T-helper 1 cell (primary cell): ENCODE data around the gene HSD17B11.
A peak's percentile ranks its signal among the peaks of the same experiment; 100 is the strongest.
"Not testable (repeated sequence)": the region's sequence is repeated elsewhere in the genome, so short reads cannot be mapped to it uniquely, and the experiment has no call there.

Experiments used
- DNase-seq, 5 donors: peaks; one replicate each; pipeline ENCODE4 v3.0.0-alpha.2; 2012 to 2020
- total RNA-seq, 4 donors: gene quantifications; one replicate each; lab custom pipeline; 2026; lab: John Stamatoyannopoulos, UW

The HSD17B11 gene
- total RNA-seq: 36.5 to 63.9 (median 46.0) reads per million in 4 donors

- peak; percentile 61 to 86 (median 73) for DNase-seq
Observed at GRCh38 chr4:87390891-87391575, at the start of gene HSD17B11. TSS of gene HSD17B11 (minus strand) at chr4:87391188. CDS start at chr4:87391070, 118 bp downstream.

DNA sequence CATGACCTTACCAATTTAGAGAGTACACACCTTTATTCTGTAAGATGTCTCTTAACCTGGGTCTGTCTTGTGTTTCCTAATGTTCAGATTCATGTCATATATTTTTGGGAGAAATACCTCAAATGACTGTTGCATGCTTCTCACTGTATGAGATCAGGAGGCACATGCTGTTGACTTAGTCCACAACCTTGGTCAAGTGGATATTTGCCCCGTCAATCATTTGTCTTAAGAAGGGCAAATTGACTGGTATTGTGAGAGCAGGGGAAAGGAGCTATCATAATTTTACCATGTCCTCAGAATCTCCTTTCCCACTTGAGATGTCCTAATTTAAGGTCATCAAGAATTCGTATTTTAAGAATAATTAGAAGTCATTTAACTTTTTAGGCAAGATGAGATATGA, 42.4 kb upstream of the HSD17B11 start:
- DNase-seq: no peak

DNA sequence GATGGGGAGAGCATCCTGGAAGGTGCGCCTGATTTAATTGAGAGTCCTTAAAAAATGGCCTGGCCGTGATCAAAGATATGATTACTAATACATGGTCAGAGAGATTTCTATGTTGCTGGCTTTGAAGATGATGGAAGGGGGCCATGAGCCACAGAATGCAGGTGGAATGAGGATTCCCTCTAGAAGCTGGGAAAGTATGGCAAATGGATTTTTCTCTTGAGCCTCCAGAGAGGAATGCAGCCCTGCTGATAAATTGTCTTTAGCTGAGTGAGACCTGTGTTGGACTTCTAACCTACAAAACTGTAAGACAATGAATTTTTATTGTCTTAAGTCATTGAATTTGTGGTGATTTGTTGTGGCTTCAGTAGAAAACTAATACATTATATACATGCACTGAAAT, 39.0 kb upstream of the HSD17B11 start:
- DNase-seq: no peak

DNA sequence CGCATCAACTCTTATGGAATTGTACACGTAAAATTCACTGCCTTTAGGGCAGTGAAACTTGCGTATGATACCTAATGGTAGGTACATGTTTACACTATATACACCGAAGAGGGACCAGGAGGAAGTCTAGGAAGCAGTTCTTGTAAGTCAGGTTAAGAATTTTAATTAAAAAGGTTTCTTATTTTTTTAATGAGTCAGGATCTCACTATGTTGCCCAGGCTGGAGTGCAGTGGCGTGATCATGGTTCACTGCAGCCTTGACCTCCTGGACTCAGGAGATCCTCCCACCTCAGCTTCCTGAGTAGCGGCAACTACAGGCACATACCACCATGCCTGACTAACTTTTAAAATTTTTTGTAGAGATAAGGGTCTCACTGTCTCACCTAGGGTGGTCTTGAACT, 38.0 kb upstream of the HSD17B11 start:
- no peak for DNase-seq

- DNase-seq: no peak
Observed at GRCh38 chr4:87427518-87427868, 36.5 kb upstream of the HSD17B11 start.

DNA sequence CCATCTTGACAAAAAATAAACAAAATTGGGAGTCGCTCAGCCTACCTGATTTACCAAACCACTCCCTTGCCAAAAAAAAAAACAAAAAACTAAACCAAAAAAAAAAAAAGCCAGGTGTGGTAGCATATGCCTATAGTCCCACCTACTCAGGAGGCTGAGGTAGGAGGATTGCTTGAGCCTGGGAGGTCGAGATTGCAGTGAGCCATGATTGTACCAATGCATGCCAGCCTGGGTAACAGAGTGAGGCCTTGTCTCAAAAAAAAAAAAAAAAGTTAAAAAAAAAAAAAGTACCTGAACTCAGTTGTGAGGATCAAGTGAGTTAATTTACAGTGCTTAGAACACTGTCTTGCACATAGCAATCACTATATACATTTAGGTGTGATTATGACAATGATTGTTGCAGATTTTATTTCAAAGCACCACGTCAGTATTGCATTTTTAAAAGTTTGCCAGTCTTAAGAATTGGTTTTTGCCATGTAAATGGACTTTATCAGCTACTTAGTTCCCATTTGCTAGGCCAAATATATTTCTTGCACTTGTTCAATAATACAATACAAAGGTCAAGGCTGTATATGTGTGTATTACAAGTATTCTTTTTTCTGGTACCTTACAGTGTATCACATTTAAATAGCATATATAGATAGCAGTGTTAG, 36.0 kb upstream of the HSD17B11 start:
- DNase-seq: no peak

DNA sequence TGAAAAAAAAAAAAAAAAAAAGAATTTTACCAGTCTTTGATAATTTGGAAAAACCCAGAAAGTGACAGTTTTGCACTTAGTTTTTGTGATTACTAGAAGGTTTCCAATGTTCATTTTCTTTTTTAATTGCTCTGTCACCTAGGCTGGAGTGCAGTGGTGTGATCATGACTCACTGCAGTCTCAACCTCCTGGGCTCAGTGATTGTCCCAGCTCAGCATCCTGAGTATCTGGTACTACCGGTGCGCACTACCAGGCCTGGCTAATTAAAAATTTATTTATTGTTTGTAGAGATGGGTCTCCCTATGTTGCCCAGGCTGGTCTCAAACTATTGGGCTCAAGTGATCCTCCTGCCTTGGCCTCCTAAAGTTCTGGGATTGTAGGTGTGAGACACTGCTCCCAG, 34.7 kb upstream of the HSD17B11 start:
- DNase-seq: no peak

DNA sequence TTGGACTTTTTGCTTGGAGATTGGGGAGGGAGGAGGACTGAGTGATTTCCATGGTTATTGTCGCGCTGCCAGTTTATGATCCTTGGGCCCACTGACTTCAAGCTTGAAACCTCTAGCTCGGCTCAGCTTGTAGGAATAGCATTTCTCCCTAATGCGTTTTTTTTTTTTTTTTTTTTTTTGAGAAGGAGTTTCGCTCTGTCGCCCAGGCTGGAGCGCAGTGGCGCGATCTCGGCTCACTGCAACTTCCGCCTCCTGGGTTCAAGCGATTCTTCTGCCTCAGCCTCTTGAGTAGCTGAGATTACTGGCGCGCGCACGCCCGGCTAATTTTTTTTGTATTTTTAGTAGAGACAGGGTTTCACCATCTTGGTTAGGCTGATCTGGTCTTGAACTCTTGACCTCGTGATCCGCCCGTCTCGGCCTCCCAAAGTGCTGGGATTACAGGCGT, 33.1 kb upstream of the HSD17B11 start:
- not testable (repeated sequence) for DNase-seq

DNA sequence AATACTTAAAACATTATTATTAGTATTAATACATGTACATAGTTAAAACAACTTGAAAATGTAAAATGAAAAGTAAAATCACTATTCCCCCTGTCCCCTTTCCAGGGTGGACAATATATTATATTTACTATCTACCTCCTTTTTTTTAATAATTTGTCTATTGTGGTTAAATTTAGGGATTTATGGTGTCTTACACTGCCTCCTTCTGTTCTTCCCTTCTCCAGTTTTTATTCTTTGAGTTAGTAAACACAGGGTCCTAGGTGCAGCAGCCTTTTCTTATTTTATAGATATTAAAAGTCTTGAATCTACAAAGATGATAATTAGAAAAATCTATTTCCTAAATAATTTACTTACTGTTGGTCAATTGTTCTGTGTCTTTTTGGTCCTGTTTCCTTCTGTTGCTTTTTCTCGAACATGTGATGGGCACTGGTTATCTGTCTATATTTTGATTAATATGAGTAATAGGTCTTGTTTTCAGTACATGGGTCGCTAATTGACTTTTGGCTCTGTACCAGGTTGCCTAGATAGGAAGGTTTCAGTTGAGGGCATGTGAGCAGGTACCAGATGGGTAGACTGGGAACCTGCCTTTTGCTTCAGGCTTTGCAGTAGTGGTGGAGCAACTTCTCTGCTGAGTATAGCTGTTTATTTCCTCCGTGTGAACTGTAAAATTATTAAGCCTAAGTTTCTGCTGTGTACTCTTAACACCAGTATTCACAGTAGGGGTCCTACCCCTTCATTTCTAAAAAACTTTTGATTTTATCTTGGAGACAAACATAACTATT, 32.5 kb upstream of the HSD17B11 start:
- DNase-seq: peak in 1 of 5 donors; percentile 6

DNA sequence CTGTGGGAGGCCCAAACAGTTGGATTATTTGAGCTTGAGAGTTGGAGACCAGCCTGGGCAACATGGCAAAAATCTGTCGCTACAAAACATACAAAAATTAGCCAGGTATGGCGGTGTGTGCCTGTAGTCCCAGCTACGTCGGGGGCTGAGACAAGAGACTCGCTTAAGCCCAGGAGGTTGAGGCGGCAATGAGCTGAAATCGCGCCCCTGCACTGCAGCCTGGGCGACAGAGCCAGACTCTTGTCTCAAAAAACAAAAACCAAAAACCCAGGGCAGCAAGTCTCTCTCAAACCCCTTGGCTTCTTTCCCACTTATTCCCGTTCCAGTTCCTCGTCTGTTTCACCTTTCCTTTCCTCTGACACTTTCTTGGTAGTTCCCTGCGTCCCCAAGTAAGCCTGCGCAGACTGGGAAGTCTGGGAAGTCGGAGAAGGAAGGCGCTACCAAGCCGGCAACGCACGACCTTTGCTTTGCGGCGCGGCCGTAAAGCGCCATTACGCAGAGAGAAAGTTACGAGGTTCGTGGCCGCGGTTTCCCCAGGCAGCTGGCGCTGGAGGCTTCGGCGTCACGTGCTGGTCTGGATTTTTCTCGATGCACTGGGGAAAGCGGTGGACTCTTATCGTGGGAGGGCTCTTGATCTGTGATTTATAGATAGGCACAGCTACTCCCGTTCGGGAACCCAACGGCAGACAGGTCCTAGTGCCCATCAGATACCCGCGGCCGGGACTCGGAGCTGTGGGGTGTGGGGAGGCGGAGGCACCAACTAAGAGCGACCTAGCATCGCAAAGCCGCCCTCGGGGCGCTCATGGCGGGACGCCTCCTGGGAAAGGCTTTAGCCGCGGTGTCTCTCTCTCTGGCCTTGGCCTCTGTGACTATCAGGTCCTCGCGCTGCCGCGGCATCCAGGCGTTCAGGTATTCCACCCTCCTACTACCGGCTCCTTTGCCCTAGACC, 31.4 kb upstream of the HSD17B11 start, which contains the start of gene NUDT9:
NUDT9 (plus strand) TSS at position 470 of the 949 bp plus-strand sequence; CDS start at position 803, 333 bp downstream.
- peak; percentile 73 to 88 (median 82) for DNase-seq

DNA sequence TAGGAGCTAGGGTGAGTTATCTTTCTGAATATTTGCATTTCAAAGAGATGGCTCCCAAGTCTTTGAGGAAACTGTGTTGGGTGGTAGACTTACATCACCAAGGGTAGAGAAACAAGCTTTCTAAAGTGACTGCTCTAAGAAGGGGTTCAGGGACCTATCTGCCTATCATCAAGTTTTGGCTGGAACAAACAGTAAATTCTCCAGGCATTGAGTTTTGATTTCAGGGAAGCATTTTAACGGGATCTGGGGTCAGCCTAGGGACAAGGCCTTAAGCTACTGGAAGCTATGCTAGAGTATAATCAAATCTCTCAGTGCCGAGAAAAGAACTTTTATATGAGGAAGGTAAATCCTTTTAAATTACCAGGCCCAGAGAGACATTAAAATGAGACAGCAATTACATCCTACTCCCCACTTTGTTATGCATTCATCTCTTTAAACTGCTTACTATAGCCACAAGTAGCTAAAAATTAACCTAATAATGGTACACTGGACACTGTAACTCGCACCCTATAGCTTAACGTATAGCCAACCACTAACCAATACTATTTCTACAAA, 29.4 kb upstream of the HSD17B11 start:
- no peak for DNase-seq

DNA sequence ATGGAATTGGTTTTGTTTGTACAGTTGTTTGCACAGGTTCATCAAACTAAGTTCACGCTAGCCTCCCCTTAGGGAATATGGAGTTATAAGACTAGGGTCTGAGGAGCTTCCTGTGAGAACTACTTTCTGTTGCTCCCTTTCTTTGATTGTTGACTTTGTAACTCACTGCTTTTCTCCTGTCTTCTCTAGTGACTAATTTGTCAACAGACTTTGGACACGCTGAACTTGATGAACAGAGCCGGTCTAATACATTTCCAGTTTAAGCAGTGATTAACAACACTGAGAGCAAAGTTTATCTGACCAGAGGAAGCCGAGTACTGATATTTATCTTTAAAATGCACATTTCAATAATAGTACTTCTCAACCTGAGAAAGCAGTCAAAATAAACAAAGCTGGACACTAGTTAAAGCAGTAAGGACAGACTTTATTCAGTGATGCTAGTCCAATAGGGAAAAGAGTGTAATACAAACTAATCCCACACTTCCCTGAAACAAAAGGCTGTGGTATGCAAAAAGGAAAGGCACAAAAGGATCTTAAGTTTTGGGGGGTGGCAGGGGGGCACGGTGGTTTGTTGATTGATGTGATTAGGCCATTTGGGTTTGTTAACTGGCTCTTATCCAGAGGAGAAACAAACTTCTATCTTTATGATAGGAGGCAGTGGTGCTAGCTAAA, 28.7 kb upstream of the HSD17B11 start:
- no peak for DNase-seq

DNA sequence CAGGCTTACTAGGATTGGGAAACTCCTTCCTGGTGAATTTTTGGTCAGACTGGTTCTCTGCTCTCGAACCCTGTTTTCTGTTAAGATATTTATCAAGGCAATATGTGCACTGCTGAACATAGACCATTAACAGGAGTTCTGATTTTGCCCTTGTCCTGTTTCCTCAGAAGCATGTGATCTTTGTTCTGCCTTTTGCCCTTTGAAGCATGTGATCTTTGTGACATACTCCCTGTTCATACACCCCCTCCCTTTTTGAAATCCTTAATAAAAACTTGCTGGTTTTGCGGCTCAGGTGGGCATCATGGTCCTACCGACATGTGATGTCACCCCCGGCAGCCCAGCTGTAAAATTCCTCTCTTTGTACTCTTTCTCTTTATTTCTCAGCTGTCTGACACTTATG, 27.4 kb upstream of the HSD17B11 start:
- not testable (repeated sequence) for DNase-seq

- no peak for DNase-seq
Observed at GRCh38 chr4:87416965-87417364, 26.0 kb upstream of the HSD17B11 start.

GRCh38 chr4:87414816-87415215, 23.8 kb upstream of the HSD17B11 start:
- DNase-seq: no peak

- DNase-seq: no peak
Observed at GRCh38 chr4:87410679-87411078, 19.7 kb upstream of the HSD17B11 start.

DNA sequence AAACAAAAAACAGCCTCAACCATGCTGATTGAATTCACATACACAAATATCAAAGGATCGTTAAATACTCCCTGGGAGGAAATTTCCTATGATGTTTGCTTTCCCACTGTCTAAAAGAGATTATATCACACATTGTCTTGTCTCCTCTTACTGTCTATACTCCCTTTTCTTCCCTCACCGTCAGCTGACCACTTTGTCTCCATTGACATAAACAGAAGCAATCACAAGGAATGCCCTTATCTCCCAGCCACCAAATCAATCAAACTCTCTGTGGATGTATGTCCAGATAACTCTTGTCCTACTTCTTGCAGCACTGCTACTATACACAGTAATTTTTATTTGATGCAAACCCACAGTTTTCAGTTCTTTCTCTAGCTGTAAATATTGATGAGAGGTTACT, 19.2 kb upstream of the HSD17B11 start:
- DNase-seq: no peak

GRCh38 chr4:87409420-87409939, 18.5 kb upstream of the HSD17B11 start:
- DNase-seq: no peak

DNA sequence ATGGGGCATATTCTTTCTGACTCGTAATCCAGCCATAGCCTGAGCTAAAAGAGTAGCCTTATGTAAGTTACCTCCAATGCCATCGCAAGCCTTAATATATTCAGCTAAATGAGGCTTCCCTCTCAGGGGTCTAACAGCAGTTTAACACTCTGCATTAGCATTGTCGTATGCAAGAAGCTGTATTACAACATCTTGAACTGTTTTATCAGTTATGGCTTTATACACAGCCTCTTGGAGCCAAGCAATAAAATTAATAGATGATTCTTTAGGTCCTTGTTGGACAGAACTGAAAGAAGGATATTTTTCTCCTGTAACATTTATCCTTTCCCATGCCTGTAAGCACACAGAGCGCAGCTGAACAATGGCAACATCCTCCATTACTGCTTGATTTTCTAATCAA, 15.9 kb upstream of the HSD17B11 start:
- not testable (repeated sequence) for DNase-seq

- no peak for DNase-seq
Observed at GRCh38 chr4:87406462-87406861, 15.5 kb upstream of the HSD17B11 start.

GRCh38 chr4:87405211-87405820, 14.3 kb upstream of the HSD17B11 start:
- no peak for DNase-seq
